ENCODE data around the gene CD79A.

DNA sequence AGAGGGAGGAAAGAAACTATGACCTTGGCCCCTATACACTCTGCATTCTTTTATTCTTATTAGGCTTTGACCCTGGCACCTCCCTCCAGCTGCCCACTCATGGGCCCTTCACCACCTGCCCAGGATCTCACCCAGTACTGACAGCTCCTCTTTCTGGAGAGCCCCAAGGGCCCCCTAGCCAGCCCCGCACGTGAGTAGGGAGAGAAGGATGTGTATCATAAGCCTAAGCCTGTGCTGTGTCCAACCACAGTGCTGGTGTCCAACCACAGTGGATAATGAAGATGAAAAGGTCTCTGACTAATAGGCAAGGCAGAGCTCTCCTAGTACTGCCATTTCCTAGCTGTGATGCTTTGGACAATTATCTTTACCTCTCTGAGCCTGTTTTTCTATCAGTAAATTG, 28.0 kb upstream of the CD79A start:
- TF ChIP-seq, protein P1, sequence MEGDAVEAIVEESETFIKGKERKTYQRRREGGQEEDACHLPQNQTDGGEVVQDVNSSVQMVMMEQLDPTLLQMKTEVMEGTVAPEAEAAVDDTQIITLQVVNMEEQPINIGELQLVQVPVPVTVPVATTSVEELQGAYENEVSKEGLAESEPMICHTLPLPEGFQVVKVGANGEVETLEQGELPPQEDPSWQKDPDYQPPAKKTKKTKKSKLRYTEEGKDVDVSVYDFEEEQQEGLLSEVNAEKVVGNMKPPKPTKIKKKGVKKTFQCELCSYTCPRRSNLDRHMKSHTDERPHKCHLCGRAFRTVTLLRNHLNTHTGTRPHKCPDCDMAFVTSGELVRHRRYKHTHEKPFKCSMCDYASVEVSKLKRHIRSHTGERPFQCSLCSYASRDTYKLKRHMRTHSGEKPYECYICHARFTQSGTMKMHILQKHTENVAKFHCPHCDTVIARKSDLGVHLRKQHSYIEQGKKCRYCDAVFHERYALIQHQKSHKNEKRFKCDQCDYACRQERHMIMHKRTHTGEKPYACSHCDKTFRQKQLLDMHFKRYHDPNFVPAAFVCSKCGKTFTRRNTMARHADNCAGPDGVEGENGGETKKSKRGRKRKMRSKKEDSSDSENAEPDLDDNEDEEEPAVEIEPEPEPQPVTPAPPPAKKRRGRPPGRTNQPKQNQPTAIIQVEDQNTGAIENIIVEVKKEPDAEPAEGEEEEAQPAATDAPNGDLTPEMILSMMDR (IDR thresholded peaks at IDR 0.05): no peak
- no peak for TF ChIP-seq POLR2A (IDR thresholded peaks at IDR 0.05)
